SK-N-MC (cell line): ENCODE results near the gene G6PC2.

Source experiments
- EZH2 ChIP-seq: fragments of 200-600 bp; sonication (generic); IDR thresholded peaks from one replicate; pipeline ENCODE4 v1.6.1; 2017; ENCODE audit warnings: antibody characterized with exemption
- FOXP2 ChIP-seq: optimal IDR thresholded peaks from 2 replicates; pipeline ENCODE3; 2011; ENCODE audit warnings: mild to moderate bottlenecking, moderate library complexity; ENCODE audit not compliant: insufficient read depth; ENCODE audit errors: extremely low read length, control extremely low read depth
- POLR2AphosphoS5 ChIP-seq: IDR thresholded peaks from 2 replicates; pipeline ENCODE4 v1.6.1; 2012; ENCODE audit warnings: mild to moderate bottlenecking, low read depth, low read length, borderline replicate concordance

DNA sequence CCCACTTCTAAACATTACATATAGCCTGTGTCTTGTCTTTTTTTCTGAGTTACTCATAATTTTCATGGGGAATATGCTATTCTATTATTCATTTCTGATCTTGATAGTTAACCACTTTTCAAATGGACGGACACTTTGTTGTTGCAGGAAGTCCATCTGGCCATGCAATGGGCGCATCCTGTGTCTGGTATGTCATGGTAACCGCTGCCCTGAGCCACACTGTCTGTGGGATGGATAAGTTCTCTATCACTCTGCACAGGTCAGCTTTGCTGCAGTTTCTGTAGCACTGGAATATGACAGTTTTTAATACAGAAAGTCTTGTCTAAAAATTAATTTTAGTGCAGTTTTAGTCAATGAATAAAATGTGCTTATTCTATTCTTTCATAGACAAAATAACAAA lies 3.3 kb downstream of the G6PC2 start:
- TF ChIP-seq EZH2 (no peak), POLR2AphosphoS5 (no peak), FOXP2 (no peak)
